K562 (cell line): ENCODE data around the gene TAF5L. TPM values are rescaled to one million over a fixed set of nuclear protein-coding genes. Genes with fewer than 3 reads are reported as not detected.
A peak's percentile ranks its signal among the peaks of the same experiment; 100 is the strongest.

Experiments used
- CBX5 ChIP-seq: IDR thresholded peaks from 2 replicates; pipeline ENCODE4 v1.6.1; 2014; ENCODE audit warnings: low read depth, borderline replicate concordance
- CEBPG ChIP-seq, 3 experiments: fragments of 200-800 bp in 1 of 3; sonication (Bioruptor generic) in 1 of 3; sonication (generic) in 1 of 3; formaldehyde crosslinking in 1 of 3; IDR thresholded peaks in 2 of 3; conservative IDR thresholded peaks in 1 of 3; 2 replicates each; pipeline versions ENCODE4 v1.6.1 to v1.8.0; 2016 to 2022; ENCODE audit warnings: missing compliant biosample characterization in 2 of 3, missing genetic modification characterization in 2 of 3, mild to moderate bottlenecking in 1 of 3, missing genetic modification reagents in 1 of 3
- JUNB ChIP-seq: fragments of 450-650 bp; formaldehyde crosslinking; conservative IDR thresholded peaks from 2 replicates; pipeline ENCODE4 v1.4.0; 2020; ENCODE audit warnings: mild to moderate bottlenecking
- KDM4B ChIP-seq, 2 experiments: fragments of 450-650 bp in 1 of 2; sonication (generic) in 1 of 2; IDR thresholded peaks; 2 replicates each; pipeline ENCODE4 v1.6.1; 2016 to 2017; ENCODE audit warnings: borderline replicate concordance in 2 of 2, antibody characterized with exemption in 1 of 2, low read depth in 1 of 2, mild to moderate bottlenecking in 1 of 2
- KHSRP ChIP-seq: fragments of 450-650 bp; IDR thresholded peaks from 2 replicates; pipeline ENCODE4 v1.6.1; 2017
- KLF1 ChIP-seq: fragments of 450-650 bp; IDR thresholded peaks from 2 replicates; pipeline ENCODE4 v1.6.1; 2016; ENCODE audit warnings: missing genetic modification characterization, missing compliant biosample characterization
- MTA1 ChIP-seq: fragments of 450-650 bp; IDR thresholded peaks from 2 replicates; pipeline ENCODE4 v1.6.1; 2017; ENCODE audit warnings: borderline replicate concordance
- NFXL1 ChIP-seq: fragments of 450-650 bp; formaldehyde crosslinking; IDR thresholded peaks from 2 replicates; pipeline ENCODE4 v1.4.0; 2021; ENCODE audit warnings: mild to moderate bottlenecking
- PRPF4 ChIP-seq: fragments of 200-400 bp; formaldehyde crosslinking; IDR thresholded peaks from one replicate; pipeline ENCODE4 v1.6.1; 2017; ENCODE audit warnings: low read length, low read depth, mild to moderate bottlenecking; ENCODE audit not compliant: insufficient read depth, poor library complexity, severe bottlenecking
- PTBP1 ChIP-seq: fragments of 200-400 bp; formaldehyde crosslinking; IDR thresholded peaks from 2 replicates; pipeline ENCODE4 v1.6.1; 2017; ENCODE audit warnings: low read depth, low read length
- RBM25 ChIP-seq: fragments of 200-400 bp; formaldehyde crosslinking; IDR thresholded peaks from 2 replicates; pipeline ENCODE4 v1.6.1; 2018; ENCODE audit warnings: low read length, low read depth, moderate library complexity; ENCODE audit not compliant: severe bottlenecking
- SLC30A9 ChIP-seq: fragments of 250-450 bp; sonication (Bioruptor Pico); IDR thresholded peaks from 2 replicates; pipeline ENCODE4 v1.8.0; 2022; ENCODE audit warnings: mild to moderate bottlenecking, moderate library complexity
- ZNF124 ChIP-seq: sonication (generic); formaldehyde crosslinking; IDR thresholded peaks from 2 replicates; pipeline ENCODE4 v1.8.1; 2022; ENCODE audit warnings: missing genetic modification reagents
- ZNF445 ChIP-seq: fragments of 250-450 bp; sonication (Bioruptor Pico); IDR thresholded peaks from 2 replicates; pipeline ENCODE4 v1.4.0; 2020; ENCODE audit warnings: low read depth, mild to moderate bottlenecking, moderate library complexity
- polyA plus RNA-seq, 8 experiments: library from polyadenylated mRNA; depleted of rRNA in 4 of 8; stranded (reverse) in 5 of 8; unstranded in 3 of 8; fragments of >200 nt; fragmentation: Nextera tagmentation in 2 of 8; fragmentation: Illumina TruSeq in 1 of 8; extraction: Ambion mirVana in 2 of 8; extraction: Trizol in 1 of 8; gene quantifications; 2 replicates each; pipeline versions ENCODE4 v1.2.1 to v1.2.3, GENCODE V29; 2011 to 2014; ENCODE audit warnings: inconsistent platforms in 1 of 8, missing spikeins in 1 of 8
- total RNA-seq, 7 experiments: library from RNA; depleted of rRNA in 6 of 7; stranded (reverse); fragments of >200 nt in 6 of 7; fragmentation: Illumina TruSeq in 2 of 7; extraction: Trizol in 2 of 7; gene quantifications; 2 replicates each; pipeline versions ENCODE4 v1.2.1 to v1.2.3, GENCODE V29; 2011 to 2021; ENCODE audit warnings: low replicate concordance in 1 of 7
- TF ChIP-seq, protein P1 (sequence below): IDR thresholded peaks from 2 replicates; pipeline ENCODE4 v1.6.1; 2011; ENCODE audit warnings: borderline replicate concordance, low read depth, mild to moderate bottlenecking, moderate library complexity, low read length; ENCODE audit not compliant: insufficient read depth, poor library complexity, severe bottlenecking
- TF ChIP-seq, protein P2 (sequence below): fragments of 450-650 bp; conservative IDR thresholded peaks from 2 replicates; pipeline ENCODE4 v1.6.1; 2016; ENCODE audit warnings: missing genetic modification characterization, low read depth, mild to moderate bottlenecking, missing compliant biosample characterization, moderate library complexity
- TF ChIP-seq, protein P3 (sequence below): sonication (generic); formaldehyde crosslinking; IDR thresholded peaks from 2 replicates; pipeline ENCODE4 v1.5.0; 2020; ENCODE audit warnings: missing genetic modification reagents
- TF ChIP-seq, protein P4 (sequence below), 3 experiments: fragments of 200-800 bp in 1 of 3; sonication (Bioruptor generic) in 1 of 3; sonication (generic) in 1 of 3; formaldehyde crosslinking in 1 of 3; IDR thresholded peaks; 2 replicates each; pipeline versions ENCODE4 v1.6.1 to v1.8.0; 2016 to 2022; ENCODE audit warnings: mild to moderate bottlenecking in 2 of 3, missing compliant biosample characterization in 2 of 3, missing genetic modification characterization in 2 of 3, missing genetic modification reagents in 1 of 3
- TF ChIP-seq, protein P5 (sequence below): fragments of 250-450 bp; sonication (Bioruptor Pico); IDR thresholded peaks from 2 replicates; pipeline ENCODE4 v1.8.0; 2022; ENCODE audit warnings: inconsistent platforms, mild to moderate bottlenecking, moderate library complexity, borderline replicate concordance

The TAF5L gene
- total and polyA plus RNA-seq, 9 of the 15 experiments (the other 6 are each of a cell fraction or from before 2014, with no cell fraction given) = 2.2 to 34.2 (median 23.3) TPM

DNA sequence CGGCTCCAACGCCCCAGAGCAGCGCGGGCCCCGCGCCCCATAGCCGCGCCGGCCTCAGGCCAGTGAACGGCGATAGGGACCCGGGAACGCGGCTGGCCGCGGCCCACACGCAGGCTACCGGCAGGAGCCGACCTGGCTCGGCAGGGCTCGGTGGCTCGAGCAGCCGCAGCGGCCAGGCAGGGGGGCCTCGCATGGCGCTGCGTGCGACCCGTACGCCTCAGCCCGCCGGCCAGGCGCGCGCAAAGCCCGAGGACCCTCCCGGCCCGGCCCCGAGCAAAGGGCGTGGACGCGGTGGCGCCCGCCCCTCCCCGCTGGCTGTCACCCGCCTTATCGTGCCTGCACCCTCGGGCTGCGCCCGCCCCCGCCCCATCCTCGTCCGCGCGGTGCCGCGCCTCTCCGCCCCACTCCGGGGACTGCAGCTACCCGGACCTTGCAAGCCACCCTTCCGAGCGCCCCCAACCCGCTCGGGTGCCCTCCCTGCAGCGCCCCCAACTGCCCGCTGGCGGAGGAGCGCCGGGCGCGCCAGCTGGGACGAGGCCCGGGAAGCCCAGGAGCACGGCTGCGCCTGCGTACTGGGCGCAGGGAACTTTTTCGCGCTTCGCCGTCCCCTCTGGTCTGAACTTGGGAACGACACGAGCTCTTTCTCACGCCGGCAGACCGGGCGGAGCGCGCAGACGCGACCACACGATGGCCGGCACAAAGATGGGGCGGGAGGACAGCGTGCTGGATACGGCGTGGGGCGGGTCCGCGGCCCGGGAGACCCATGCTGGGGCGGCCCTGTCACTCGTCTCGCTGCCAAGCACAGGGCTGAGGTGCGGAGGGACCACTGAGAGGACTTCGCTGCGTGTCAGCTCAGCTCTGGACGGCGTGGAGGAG is 67.2 kb downstream of the TAF5L start, which contains the start of gene ABCB10 (continued):
- TF ChIP-seq, protein P1, sequence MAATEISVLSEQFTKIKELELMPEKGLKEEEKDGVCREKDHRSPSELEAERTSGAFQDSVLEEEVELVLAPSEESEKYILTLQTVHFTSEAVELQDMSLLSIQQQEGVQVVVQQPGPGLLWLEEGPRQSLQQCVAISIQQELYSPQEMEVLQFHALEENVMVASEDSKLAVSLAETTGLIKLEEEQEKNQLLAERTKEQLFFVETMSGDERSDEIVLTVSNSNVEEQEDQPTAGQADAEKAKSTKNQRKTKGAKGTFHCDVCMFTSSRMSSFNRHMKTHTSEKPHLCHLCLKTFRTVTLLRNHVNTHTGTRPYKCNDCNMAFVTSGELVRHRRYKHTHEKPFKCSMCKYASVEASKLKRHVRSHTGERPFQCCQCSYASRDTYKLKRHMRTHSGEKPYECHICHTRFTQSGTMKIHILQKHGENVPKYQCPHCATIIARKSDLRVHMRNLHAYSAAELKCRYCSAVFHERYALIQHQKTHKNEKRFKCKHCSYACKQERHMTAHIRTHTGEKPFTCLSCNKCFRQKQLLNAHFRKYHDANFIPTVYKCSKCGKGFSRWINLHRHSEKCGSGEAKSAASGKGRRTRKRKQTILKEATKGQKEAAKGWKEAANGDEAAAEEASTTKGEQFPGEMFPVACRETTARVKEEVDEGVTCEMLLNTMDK = peak; percentile 81
- TF ChIP-seq, protein P2, sequence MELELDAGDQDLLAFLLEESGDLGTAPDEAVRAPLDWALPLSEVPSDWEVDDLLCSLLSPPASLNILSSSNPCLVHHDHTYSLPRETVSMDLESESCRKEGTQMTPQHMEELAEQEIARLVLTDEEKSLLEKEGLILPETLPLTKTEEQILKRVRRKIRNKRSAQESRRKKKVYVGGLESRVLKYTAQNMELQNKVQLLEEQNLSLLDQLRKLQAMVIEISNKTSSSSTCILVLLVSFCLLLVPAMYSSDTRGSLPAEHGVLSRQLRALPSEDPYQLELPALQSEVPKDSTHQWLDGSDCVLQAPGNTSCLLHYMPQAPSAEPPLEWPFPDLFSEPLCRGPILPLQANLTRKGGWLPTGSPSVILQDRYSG (tag) = no peak
- TF ChIP-seq RBM25 = peak; percentile 46
- TF ChIP-seq KHSRP = no peak
- TF ChIP-seq CEBPG (CRISPR knock-in tag; IDR thresholded peaks at IDR 0.05) = peak; percentile 29; the same call in 1 of the 2 replicates
- no peak for TF ChIP-seq CEBPG (tag; conservative IDR thresholded peaks at IDR 0.05 in 1 of 2, IDR thresholded peaks at IDR 0.05 in 1 of 2)
- TF ChIP-seq NFXL1 (CRISPR knock-in tag) = no peak
- TF ChIP-seq KDM4B (IDR thresholded peaks at IDR 0.05; ENCODE audit: borderline replicate concordance in 2 of 2, low read depth in 1 of 2) = 0 out of 4 replicates have a peak, but pooled peaks of 1 of the 2 experiments have one; percentile 28
- TF ChIP-seq, protein P3, sequence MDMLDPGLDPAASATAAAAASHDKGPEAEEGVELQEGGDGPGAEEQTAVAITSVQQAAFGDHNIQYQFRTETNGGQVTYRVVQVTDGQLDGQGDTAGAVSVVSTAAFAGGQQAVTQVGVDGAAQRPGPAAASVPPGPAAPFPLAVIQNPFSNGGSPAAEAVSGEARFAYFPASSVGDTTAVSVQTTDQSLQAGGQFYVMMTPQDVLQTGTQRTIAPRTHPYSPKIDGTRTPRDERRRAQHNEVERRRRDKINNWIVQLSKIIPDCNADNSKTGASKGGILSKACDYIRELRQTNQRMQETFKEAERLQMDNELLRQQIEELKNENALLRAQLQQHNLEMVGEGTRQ = no peak
- peak; percentile 61; the same call in 1 of the 2 replicates for TF ChIP-seq CBX5
- TF ChIP-seq, protein P4, sequence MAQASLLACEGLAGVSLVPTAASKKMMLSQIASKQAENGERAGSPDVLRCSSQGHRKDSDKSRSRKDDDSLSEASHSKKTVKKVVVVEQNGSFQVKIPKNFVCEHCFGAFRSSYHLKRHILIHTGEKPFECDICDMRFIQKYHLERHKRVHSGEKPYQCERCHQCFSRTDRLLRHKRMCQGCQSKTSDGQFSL (CRISPR knock-in tag; IDR thresholded peaks at IDR 0.05) = peak; percentile 92
- TF ChIP-seq, protein P4 (tag; IDR thresholded peaks at IDR 0.05) = 0 out of 4 replicates have a peak, but pooled peaks of 1 of the 2 experiments have one; percentile 29
- no peak for TF ChIP-seq ZNF124
- TF ChIP-seq PRPF4 = peak; percentile 48
- TF ChIP-seq KLF1 = peak; percentile 89
- no peak for TF ChIP-seq JUNB (CRISPR knock-in tag)
- TF ChIP-seq, protein P5, sequence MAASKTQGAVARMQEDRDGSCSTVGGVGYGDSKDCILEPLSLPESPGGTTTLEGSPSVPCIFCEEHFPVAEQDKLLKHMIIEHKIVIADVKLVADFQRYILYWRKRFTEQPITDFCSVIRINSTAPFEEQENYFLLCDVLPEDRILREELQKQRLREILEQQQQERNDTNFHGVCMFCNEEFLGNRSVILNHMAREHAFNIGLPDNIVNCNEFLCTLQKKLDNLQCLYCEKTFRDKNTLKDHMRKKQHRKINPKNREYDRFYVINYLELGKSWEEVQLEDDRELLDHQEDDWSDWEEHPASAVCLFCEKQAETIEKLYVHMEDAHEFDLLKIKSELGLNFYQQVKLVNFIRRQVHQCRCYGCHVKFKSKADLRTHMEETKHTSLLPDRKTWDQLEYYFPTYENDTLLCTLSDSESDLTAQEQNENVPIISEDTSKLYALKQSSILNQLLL (CRISPR knock-in tag) = no peak
- no peak for TF ChIP-seq ZNF445 (CRISPR knock-in tag)
- TF ChIP-seq PTBP1 = no peak
- no peak; the same call in 1 of the 2 replicates for TF ChIP-seq MTA1
- TF ChIP-seq SLC30A9 = no peak
